PFSK-1 (cell line): Measurements from ENCODE around the gene NTRK1.

Experiments used
- FOXP2 ChIP-seq: optimal IDR thresholded peaks from 2 replicates; pipeline ENCODE3; 2011; ENCODE audit warnings: borderline replicate concordance, control low read depth, inconsistent platforms; ENCODE audit not compliant: insufficient read depth; ENCODE audit errors: extremely low read length, extremely low read depth
- POLR2AphosphoS5 ChIP-seq: IDR thresholded peaks from 2 replicates; pipeline ENCODE4 v1.6.1; 2012; ENCODE audit warnings: low read depth, mild to moderate bottlenecking, control low read depth, low read length, moderate library complexity
- SIN3A ChIP-seq: IDR thresholded peaks from 2 replicates; pipeline ENCODE4 v1.6.1; 2012; ENCODE audit warnings: mild to moderate bottlenecking, low read length, moderate library complexity, borderline replicate concordance; ENCODE audit not compliant: insufficient read depth
- TAF1 ChIP-seq: IDR thresholded peaks from 2 replicates; pipeline ENCODE4 v1.6.1; 2012; ENCODE audit warnings: low read length, control low read depth, borderline replicate concordance; ENCODE audit not compliant: insufficient read depth
- TF ChIP-seq, protein P1 (sequence below), 2 experiments: IDR thresholded peaks; 2 replicates each; pipeline versions ENCODE4 v1.6.1 to v1.8.0; 2011 to 2012; ENCODE audit warnings: low read depth in 2 of 2, low read length in 2 of 2, control low read depth in 1 of 2, inconsistent platforms in 1 of 2, mild to moderate bottlenecking in 1 of 2, moderate library complexity in 1 of 2; ENCODE audit not compliant: insufficient read depth in 1 of 2

The NTRK1 gene

DNA sequence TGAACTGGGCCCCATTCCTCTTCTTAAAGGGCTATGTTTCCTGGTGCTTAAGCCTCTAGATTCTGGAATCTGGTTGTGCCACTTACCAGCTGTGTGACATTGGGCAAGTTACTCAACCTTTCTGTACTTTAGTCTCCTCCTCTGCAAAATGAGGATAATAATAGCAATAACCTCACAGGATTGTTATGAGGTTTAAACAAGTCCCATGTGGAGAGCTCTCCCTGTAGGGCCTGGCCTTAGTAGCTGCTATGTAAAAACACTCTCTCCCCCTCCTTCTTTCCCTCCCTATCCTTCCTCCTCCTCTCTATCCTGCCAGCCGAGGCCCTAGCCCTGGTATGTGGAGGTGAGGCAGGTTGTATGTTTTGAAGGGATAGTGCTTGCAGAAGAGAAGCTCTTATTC, 24.6 kb downstream of the NTRK1 start:
- TF ChIP-seq POLR2AphosphoS5: no peak
- TF ChIP-seq, protein P1, sequence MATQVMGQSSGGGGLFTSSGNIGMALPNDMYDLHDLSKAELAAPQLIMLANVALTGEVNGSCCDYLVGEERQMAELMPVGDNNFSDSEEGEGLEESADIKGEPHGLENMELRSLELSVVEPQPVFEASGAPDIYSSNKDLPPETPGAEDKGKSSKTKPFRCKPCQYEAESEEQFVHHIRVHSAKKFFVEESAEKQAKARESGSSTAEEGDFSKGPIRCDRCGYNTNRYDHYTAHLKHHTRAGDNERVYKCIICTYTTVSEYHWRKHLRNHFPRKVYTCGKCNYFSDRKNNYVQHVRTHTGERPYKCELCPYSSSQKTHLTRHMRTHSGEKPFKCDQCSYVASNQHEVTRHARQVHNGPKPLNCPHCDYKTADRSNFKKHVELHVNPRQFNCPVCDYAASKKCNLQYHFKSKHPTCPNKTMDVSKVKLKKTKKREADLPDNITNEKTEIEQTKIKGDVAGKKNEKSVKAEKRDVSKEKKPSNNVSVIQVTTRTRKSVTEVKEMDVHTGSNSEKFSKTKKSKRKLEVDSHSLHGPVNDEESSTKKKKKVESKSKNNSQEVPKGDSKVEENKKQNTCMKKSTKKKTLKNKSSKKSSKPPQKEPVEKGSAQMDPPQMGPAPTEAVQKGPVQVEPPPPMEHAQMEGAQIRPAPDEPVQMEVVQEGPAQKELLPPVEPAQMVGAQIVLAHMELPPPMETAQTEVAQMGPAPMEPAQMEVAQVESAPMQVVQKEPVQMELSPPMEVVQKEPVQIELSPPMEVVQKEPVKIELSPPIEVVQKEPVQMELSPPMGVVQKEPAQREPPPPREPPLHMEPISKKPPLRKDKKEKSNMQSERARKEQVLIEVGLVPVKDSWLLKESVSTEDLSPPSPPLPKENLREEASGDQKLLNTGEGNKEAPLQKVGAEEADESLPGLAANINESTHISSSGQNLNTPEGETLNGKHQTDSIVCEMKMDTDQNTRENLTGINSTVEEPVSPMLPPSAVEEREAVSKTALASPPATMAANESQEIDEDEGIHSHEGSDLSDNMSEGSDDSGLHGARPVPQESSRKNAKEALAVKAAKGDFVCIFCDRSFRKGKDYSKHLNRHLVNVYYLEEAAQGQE (IDR thresholded peaks at IDR 0.05; ENCODE audit: insufficient read depth in 1 of 2, low read depth in 2 of 2, low read length in 2 of 2): no peak
- no peak for TF ChIP-seq FOXP2
- TF ChIP-seq TAF1: no peak
- no peak for TF ChIP-seq SIN3A

DNA sequence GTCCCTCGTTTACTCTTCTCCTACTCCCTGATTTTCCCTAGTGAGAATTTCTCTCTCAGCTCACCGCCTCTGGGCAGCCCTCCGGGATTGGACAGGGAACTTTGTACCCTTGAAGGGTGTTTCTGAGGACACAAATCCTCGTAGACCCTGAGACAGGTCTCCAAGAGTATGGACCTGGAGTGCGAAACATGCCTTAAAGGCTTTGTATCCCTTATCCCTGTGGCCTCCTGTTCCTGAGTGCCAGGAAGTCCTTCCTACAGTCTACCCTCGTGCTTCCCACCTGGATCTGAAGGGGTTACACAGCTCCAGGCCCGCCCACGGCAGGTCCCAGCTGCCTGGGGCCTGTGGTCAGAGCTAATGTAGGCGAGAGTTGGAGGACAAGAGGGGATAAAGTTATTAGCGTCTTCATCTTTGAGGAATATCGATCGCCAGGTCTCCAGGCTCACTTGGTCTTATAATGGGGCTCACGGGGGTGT, 25.3 kb downstream of the NTRK1 start:
- TF ChIP-seq TAF1 (no peak), FOXP2 (no peak), SIN3A (no peak), POLR2AphosphoS5 (no peak)
- TF ChIP-seq, protein P1 (IDR thresholded peaks at IDR 0.05; ENCODE audit: insufficient read depth in 1 of 2, low read depth in 2 of 2, low read length in 2 of 2): no peak

DNA sequence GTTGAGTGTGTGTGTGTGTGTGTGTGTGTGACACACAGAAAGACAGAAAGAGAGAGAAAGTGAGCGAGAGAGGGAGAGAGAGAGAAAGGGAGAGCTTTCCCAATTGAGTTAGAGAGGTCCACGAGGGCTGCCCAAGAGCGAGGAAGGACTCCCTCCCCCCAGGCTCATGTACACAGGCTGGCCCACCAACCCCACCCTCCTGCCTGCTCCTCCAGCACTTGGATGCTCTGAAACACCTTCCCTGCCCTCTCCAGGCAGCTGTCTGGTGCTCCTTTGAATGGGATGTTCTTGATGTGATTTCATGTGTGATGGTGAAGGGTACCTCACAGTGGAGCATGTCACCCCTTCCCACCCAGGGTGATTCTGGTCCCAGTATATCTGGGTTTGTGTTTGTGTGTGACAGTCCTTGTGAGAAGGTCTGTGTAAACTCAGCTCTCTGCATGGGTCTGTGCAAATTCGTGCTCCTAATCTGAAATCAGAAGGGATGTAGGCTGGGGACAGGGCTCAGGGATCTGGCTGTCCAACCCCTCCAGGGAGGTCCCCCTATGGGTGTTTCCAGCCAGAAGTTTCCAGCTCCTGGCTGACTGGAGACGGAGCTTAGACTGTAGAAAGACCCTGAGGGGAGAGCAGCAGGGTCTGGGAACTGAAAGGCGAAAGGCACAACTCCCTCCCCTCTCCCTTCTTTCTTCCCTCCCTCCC, 26.1 kb downstream of the NTRK1 start:
- TF ChIP-seq SIN3A: no peak
- TF ChIP-seq FOXP2: no peak
- TF ChIP-seq TAF1: no peak
- TF ChIP-seq, protein P1 (IDR thresholded peaks at IDR 0.05; ENCODE audit: insufficient read depth in 1 of 2, low read depth in 2 of 2, low read length in 2 of 2): no peak
- TF ChIP-seq POLR2AphosphoS5: no peak

DNA sequence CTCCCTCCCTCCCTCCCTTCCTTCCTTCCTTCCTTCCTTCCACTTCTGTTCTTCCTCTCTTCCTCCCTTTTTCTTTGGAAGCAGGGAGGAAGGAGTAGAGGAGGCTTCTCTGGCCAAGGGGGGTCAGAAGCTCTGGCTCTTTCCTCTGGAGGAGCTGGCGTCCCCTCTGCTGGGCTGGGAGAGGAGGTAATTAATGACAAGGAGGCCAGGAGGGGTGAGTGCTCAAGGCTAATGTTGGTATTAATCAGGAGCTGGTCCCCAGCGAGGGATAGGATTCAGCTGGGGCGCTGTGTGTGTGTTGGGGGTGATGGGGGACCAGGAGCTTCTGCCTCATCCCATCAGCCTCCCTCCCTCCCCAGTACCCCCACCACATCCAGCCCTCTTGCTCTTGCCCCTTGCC, 26.7 kb downstream of the NTRK1 start:
- TF ChIP-seq, protein P1 (IDR thresholded peaks at IDR 0.05; ENCODE audit: insufficient read depth in 1 of 2, low read depth in 2 of 2, low read length in 2 of 2): no peak
- TF ChIP-seq POLR2AphosphoS5 (no peak), SIN3A (no peak)

DNA sequence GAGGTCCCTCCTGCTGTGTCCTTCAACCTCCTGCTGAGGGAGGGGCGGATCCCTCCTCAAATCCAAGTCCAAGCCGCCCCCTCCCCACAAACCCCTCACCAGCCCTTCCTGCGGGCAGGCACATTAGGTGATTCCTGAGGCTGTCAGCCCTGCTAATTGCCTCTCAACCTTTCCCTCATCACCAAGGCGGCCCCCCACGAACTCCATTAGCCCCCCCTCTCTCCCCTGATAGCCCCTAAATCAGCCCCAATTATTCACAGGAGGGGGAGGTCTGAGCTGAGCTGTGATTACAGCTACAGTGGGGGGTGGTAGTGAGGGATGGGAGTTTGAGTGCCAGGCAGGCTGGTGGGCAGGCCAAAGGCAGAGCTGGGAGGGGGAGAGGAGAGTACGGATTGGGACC, 27.1 kb downstream of the NTRK1 start:
- TF ChIP-seq FOXP2 (no peak), SIN3A (no peak), TAF1 (no peak), POLR2AphosphoS5 (no peak)
- TF ChIP-seq, protein P1 (IDR thresholded peaks at IDR 0.05; ENCODE audit: insufficient read depth in 1 of 2, low read depth in 2 of 2, low read length in 2 of 2): no peak
